OCI-LY7 (cell line): ENCODE data around the gene RELN.

Experiments
- EZH2phosphoT487 ChIP-seq: fragments of 200-600 bp; sonication (generic); IDR thresholded peaks from 2 replicates; pipeline ENCODE4 v1.6.1; 2018; ENCODE audit warnings: low read depth, borderline replicate concordance, mild to moderate bottlenecking, mixed run types, antibody characterized with exemption, low read length, moderate library complexity, mixed read lengths
- TF ChIP-seq, protein P1 (sequence below): fragments of 200-600 bp; sonication (generic); conservative IDR thresholded peaks from 2 replicates; pipeline ENCODE4 v1.5.1; 2014; ENCODE audit warnings: mild to moderate bottlenecking, antibody characterized with exemption, low read length, moderate library complexity, mixed read lengths

DNA sequence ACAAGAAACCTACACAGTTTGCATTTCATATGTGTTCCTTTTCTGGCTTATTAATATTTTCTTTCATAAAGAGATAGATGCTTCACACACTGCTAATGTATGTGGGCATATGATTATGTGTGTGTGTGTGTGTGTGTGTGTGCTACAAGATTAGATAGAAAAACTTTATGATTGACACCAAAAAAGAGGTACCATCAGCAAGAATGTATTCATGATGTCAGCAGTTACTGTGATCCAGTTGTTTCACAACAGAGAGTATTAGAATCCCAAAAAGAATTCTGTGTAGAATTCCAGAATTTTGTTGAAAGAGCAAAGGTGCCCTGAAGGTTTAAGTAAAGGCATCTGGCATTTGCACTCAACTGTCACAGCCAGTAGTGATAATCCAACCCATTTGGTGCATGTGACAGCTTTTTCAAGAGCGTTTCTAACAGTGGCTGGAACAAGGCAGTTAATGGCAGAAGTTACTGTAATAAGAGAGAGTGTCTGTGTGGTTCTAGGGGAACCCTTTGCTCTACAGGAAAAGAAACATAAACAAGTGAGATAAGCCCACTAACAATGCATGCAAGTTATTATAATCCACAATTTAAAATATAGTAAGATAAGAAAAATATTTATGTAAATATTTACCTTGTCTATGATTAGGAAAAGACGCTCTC is 16.6 kb downstream of the RELN start:
- TF ChIP-seq, protein P1, sequence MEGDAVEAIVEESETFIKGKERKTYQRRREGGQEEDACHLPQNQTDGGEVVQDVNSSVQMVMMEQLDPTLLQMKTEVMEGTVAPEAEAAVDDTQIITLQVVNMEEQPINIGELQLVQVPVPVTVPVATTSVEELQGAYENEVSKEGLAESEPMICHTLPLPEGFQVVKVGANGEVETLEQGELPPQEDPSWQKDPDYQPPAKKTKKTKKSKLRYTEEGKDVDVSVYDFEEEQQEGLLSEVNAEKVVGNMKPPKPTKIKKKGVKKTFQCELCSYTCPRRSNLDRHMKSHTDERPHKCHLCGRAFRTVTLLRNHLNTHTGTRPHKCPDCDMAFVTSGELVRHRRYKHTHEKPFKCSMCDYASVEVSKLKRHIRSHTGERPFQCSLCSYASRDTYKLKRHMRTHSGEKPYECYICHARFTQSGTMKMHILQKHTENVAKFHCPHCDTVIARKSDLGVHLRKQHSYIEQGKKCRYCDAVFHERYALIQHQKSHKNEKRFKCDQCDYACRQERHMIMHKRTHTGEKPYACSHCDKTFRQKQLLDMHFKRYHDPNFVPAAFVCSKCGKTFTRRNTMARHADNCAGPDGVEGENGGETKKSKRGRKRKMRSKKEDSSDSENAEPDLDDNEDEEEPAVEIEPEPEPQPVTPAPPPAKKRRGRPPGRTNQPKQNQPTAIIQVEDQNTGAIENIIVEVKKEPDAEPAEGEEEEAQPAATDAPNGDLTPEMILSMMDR, result no peak
- TF ChIP-seq EZH2phosphoT487, result no peak
